GM21576 (cell line): ENCODE results near the gene ST3GAL6.

Experiments
- ATAC-seq: cut with Tn5 transposase; IDR thresholded peaks from one replicate; pipeline ENCODE4 v1.9.1; 2021; ENCODE audit warnings: mild to moderate bottlenecking, moderate library complexity; ENCODE audit not compliant: unreplicated experiment

ST3GAL6 gene

GRCh38 chr3:98739266-98739665 is 23.9 kb upstream of the ST3GAL6 start:
- no peak for ATAC-seq

- ATAC-seq, result no peak
Measured at GRCh38 chr3:98740324-98740723, 22.8 kb upstream of the ST3GAL6 start.

GRCh38 chr3:98741121-98741716 is 21.9 kb upstream of the ST3GAL6 start:
- ATAC-seq, result no peak

DNA sequence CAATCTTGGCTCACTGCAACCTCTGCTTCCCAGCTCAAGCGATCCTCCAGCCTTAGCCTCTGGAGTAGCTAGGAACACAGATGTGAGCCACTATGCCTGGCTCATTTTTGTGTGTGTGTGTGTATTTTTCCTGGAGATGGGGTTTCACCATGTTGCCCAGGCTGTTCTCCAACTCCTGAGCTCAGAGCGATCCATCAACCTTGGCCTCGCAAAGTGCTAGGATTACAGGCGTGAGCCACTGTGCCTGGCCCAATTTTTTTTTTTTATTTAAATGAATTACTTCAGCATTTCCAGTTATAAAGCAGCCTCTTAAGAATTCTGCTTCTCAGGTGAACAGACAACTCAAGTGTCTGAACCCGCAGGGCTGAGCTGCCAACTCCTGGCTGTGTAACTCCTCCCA is 20.1 kb upstream of the ST3GAL6 start:
- no peak for ATAC-seq

DNA sequence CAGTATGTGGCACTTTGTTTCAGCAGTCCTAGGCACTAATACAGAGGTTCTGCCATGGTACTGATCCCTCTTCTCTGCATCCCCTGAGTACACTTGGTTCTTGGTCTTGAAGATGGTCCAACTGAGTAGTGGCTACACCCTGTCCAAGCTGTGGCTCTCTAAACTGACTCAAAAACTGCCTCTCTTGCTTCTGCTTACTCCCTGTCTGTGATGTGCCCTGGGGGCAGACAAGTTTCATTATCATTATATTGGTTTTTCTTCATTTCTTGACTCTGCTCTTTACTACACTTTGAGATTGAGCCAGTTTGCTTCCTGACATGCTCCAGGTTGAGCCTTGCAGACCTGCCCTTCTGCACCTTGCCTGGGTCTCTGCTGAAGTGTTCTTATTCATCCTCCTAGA is 18.9 kb upstream of the ST3GAL6 start:
- no peak for ATAC-seq

- no peak for ATAC-seq
Measured at GRCh38 chr3:98745718-98746117, 17.4 kb upstream of the ST3GAL6 start.

DNA sequence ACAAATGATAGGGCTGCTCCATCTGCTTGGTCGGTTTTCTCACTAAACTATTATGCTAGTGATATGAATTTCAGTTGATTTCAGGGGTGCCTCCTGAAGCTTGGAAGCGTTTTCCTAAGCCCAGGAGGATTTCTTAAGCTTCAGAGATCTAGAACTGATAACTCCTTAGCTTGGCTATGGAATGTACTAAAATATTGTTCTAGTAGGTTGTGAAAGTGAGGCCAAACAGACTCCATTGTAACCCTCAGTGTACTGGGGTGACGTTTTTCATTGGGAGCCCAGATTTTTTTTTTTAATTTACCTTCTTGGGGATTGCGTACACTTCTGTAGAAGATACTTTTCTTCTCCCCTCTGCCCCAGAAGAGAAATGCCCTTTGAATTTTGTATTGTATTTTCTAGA is 17.0 kb upstream of the ST3GAL6 start:
- no peak for ATAC-seq

DNA sequence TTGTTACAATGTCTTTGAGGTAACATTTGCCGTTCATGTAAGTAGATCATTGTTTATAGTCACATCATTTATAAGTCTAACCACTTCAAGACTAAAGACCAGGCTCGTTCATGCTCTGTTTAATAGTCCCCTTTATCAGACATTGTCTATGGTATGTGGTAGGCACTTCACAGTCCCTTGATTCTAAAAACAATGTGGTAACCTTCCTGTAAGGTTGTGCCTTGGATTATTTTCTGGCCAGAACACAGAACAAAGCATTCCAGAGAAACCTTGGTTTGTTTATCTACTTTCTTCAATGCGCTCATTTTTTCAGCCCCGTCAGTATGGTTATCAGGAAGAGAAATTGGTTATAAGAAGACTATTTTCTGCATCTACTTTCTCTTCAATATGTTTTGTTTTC is 16.3 kb upstream of the ST3GAL6 start:
- no peak for ATAC-seq

DNA sequence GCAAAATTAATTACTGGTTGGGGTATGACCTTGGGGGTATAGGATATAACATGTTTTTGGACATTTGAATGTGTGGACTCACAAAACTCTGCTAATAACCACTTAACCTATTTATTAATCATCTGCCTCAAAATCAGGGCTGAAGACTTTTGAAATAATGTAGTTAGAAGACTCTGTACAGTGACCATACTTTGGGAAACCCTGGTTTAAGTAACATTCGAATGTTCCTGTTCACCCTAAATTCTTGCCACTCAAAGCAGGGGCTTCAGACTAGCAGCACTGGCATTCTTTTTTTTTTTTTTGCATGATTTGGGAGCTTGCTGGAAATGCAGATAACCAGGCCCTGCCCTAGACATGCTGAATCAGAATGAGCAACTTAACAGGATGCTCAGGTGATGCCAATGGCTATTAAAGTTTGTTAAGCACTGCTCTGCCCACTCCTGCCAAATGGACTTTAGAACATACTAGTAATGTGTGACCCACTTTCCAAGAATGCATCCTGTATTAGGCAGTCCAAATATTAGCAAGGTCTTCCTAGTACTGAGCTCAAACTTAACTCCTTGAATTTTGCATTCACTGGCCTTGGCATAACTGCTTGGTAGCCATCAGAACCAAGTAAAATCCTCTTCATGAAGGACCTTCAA is 12.7 kb upstream of the ST3GAL6 start:
- no peak for ATAC-seq

- no peak for ATAC-seq
Measured at GRCh38 chr3:98754483-98754882, 8.7 kb upstream of the ST3GAL6 start.

DNA sequence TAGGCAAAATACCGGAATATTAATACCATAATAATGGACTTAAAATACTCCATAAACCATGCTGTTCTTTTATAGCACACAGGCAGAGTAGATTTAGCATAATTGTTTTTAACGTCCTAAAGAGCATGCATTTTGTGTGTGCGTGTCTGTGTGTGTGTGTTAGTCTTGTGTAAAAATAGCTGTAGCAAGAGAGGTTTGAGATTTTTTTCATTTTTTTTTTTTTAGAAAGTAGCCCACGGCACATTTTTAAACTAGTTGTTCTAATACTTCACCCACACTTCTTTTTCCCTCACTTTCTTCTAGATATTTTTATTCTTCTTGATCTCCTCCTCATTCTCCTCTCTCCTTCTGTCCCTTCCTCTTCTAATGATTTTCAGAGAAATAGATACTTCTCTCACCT is 7.5 kb upstream of the ST3GAL6 start:
- no peak for ATAC-seq

- no peak for ATAC-seq
Measured at GRCh38 chr3:98759629-98760028, 3.5 kb upstream of the ST3GAL6 start.

DNA sequence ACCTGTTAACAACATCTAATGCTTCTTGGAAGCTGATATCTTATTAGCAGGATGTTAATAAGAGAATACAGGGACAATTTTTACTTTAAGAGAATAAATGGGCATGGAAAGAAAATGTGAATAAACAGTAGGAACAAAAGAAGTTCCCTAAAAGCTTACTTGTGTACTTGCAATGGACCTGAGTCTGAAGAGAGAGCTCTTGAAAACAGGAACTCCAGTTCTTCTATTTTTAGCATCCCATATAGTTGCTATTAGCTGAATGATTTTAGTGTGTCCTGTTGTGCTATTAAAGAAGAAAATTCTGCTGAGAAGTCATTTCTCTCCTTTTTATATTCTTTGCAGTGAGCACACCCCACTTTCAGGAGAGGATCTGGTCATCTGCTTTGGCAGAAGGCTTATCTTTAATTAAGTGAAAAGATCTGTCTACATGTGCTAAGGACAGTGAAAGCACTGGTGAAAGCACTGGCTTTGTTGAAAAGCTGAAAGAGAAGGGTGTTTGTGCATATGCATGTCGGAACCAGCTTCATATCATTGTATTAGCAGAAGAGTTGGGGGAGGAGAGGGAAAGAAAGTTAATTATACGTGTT is 1.4 kb upstream of the ST3GAL6 start:
- ATAC-seq, result no peak

GRCh38 chr3:98763819-98764418 is 779 bp downstream of the ST3GAL6 start:
- no peak for ATAC-seq

GRCh38 chr3:98764472-98764884 is 1.3 kb downstream of the ST3GAL6 start:
- ATAC-seq, result no peak

- ATAC-seq, result no peak
Measured at GRCh38 chr3:98765721-98766120, 2.6 kb downstream of the ST3GAL6 start.

GRCh38 chr3:98766924-98767323 is 3.8 kb downstream of the ST3GAL6 start:
- no peak for ATAC-seq

- no peak for ATAC-seq
Measured at GRCh38 chr3:98768961-98769360, 5.8 kb downstream of the ST3GAL6 start.

DNA sequence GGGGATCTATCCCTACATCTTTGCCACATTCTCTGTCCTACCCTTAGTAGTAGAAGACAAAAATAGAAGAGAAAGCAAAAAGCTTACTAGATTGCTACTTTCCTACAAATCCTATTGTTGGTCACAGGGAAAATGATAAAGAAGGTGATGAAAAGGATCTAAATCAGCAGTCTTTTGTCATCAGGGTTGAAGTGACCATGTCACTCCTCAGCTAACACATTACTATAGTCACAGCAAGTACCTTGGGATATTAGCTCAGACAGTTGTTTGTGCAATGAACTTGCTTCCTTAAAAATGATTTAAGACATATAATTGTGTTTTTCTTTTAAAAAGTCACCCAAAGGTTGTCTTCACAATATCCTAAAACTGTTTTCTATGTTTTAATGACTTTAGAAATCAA is 6.3 kb downstream of the ST3GAL6 start:
- no peak for ATAC-seq

DNA sequence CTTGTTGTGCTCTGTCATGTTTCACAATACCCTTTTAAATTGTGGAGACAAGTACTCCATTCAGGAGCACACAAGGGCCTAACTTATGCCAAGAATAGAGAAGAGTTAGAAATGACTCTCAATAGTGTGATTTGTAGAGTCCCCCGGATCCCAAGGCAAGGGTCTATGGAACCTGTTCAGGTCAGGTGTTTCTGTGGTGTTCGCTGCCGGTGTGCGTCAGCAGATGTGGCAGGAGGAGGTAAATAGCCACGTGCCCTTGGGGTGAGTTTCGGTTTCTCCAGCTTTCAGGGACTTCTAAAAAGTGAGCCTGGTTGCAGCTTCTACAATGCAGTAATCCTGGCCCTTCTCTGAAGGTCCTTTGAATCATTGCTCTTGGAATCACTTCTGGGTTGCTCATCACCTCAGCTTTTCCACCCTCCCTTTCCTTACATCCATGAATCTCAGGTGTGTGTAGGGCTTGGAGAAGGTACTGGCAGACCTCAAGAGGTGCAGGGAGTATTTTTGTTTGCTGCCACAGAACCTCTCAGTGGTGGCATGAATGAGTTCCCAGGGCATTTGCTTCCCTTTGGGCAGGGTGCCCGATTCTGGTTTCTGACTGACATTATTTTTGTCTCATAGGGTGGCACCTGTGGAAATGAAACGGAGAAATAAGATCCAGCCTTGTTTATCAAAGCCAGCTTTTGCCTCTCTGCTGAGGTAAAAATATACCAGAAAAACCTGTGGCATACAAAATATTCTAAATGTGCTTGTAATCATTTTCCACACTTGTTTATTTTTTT is 7.3 kb downstream of the ST3GAL6 start:
- ATAC-seq, result no peak

DNA sequence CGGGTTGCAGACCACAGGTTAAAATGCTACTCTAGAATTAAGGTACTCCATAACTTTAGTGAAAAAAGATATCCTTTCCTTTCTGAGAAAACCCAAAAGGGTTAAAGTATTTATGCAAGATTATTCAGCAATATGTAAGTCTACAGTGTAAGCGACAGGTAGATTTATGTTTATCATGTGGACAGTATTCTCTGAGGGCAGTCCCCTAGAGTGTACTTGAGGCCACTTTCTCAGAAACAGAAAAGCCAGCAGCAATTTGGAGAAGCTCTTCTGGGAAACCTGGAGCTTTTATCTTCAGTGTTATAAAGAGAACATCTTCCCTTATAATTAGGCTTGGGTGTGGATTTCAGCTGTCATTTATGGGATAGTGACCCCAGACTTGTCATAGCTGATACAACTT is 8.9 kb downstream of the ST3GAL6 start:
- no peak for ATAC-seq
